SK-MEL-5 (cell line): ENCODE measurements around the gene SLC29A1. TPM values are rescaled to one million over a fixed set of nuclear protein-coding genes. Genes with fewer than 3 reads are reported as not detected.

Source experiments
- DNase-seq: peaks from one replicate; pipeline ENCODE4 v3.0.0-alpha.2; 2016; ENCODE audit warnings: low read depth, low spot score
- in situ Hi-C: cut with HindIII; loops from 2 replicates; pipeline ENCODE4 v1.10.0; 2016; ENCODE audit warnings: low sequenced_read_pairs, high pct_unique_total_duplicates, low pct_unique_long_range_greater_than_20kb
- total RNA-seq: library from RNA; depleted of rRNA; stranded (reverse); fragments of >200 nt; shearing (Covaris generic); gene quantifications from 2 replicates; pipeline ENCODE4 v1.2.3, GENCODE V29; 2014

SLC29A1 gene
- total RNA-seq, 1 experiment from 2014 or later: 9.3 TPM

- in situ Hi-C loops: no loop called here
These were observed 22.7 kb downstream of the SLC29A1 start for GRCh38 chr6:44245912-44246662.

GRCh38 chr6:44246663-44247337, 23.4 kb downstream of the SLC29A1 start, which contains the start of gene HSP90AB1:
Gene HSP90AB1, plus strand, starts transcription at chr6:44247101. Its CDS starts 1,529 bp downstream, at chr6:44248630.
- in situ Hi-C loops: no loop called here
- DNase-seq: peak; percentile 96

More at GRCh38 chr6:44245912-44246662, 22.7 kb downstream of the SLC29A1 start:
- DNase-seq: peak; percentile 81

- peak; percentile 67 for DNase-seq
- in situ Hi-C loops: no loop called here
These were observed 24.2 kb downstream of the SLC29A1 start for GRCh38 chr6:44247338-44248302.

GRCh38 chr6:44248579-44248978, 25.2 kb downstream of the SLC29A1 start:
- in situ Hi-C loops: no loop called here

GRCh38 chr6:44249082-44249748, 25.8 kb downstream of the SLC29A1 start:
- DNase-seq: no peak
- in situ Hi-C loops: no loop called here

More at GRCh38 chr6:44248579-44248978, 25.2 kb downstream of the SLC29A1 start:
- no peak for DNase-seq

GRCh38 chr6:44250067-44250717, 26.8 kb downstream of the SLC29A1 start:
- in situ Hi-C loops: no loop called here
- DNase-seq: no peak

GRCh38 chr6:44250718-44251123, 27.3 kb downstream of the SLC29A1 start:
- DNase-seq: no peak
- in situ Hi-C loops: no loop called here

- DNase-seq: no peak
- in situ Hi-C loops: no loop called here
These were observed 28.5 kb downstream of the SLC29A1 start for GRCh38 chr6:44251576-44252524.

- in situ Hi-C loops: no loop called here
- peak; percentile 76 for DNase-seq
These were observed 30.1 kb downstream of the SLC29A1 start for GRCh38 chr6:44253307-44254101.

- peak; percentile 40 for DNase-seq
- in situ Hi-C loops: no loop called here
These were observed 31.1 kb downstream of the SLC29A1 start for GRCh38 chr6:44254191-44255104.

- peak; percentile 44 for DNase-seq
- in situ Hi-C loops: no loop called here
These were observed 31.9 kb downstream of the SLC29A1 start for GRCh38 chr6:44255105-44255808.

GRCh38 chr6:44255871-44256774, 32.7 kb downstream of the SLC29A1 start:
- in situ Hi-C loops: no loop called here
- DNase-seq: no peak

GRCh38 chr6:44256775-44257024, 33.3 kb downstream of the SLC29A1 start:
- DNase-seq: no peak
- in situ Hi-C loops: no loop called here
